HG02678 (cell line): ENCODE results near the gene CACNA1H.

ENCODE experiments used
- ATAC-seq: cut with Tn5 transposase; IDR thresholded peaks from one replicate; pipeline ENCODE4 v1.9.1; 2021; ENCODE audit warnings: mild to moderate bottlenecking, moderate library complexity; ENCODE audit not compliant: unreplicated experiment

Gene CACNA1H

DNA sequence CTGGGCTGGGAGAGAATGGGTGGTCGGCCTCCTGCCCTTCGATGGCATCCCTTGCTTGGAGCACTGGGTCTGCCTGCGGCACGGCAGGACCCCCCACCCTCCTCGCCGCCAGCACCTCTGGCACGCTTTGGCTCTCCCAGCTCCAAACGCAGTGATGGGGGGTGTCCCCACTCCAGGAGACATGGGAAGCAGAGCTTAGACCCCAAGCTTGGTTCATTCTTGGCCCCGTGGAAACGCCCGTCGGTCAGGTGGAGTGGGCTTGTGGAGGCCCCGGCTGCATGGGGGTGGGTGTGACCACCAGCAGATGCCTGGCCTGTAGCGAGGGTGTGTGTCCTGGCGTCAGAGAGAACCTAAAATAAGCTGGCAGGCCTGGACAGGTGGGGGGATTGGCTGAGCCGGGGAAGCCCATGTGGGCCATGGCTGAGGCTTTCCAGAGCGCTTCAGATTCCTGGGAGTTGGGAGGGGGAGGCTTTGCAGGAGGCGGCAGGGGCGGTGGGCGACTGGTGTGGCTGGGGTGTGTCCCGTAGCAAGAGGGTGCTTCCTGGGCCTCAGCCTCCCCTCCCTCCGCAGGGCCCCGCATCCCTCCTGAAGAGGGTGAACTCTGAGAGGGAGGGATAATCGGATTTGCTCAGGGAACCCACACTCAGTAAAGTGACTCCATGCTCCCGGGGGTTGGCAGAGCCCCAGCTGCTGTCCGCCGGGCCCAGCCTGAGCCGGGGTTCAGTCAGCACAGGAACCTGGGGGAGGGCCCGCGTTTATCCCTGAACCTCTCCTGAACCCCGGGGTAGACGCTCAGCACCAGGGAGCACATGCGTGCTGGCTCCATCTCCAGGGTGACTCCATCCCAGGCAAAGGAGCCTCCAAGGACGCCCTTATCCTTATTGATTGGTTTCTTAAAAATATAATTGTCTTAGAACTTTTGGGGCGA is 3.4 kb downstream of the CACNA1H start:
- ATAC-seq, result no peak

DNA sequence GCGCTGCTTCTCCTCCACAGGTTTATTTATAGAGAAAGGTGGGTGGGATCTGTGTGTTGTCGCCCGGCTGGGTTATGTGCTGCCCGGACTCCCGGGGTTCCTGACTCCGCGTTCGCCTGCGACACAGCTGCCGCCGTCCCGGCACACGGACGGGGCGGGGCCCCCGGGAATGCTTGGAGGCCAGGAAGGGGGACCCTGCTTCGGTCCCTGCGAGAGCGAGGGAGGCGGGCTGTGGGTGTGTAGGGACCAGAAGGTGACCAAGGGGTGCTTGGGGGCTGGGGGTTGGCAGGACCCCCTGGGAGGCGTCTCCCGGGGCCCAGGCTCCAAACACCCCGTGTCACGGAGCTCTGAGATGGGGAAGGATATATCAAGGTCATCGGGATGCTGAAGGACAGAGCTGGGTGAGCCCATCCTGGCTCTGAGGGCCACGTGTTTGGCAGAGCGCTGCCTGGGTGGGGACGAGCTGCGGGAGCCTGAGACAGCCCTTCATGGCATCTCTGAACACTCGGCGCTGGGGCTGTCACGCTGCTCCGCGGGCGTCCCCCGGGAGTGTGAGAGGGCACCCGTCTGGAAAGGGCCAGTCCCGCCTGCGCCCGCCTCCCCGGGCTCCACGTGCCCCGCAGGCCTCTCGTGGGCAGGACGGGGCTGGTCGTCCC is 4.2 kb downstream of the CACNA1H start:
- no peak for ATAC-seq

DNA sequence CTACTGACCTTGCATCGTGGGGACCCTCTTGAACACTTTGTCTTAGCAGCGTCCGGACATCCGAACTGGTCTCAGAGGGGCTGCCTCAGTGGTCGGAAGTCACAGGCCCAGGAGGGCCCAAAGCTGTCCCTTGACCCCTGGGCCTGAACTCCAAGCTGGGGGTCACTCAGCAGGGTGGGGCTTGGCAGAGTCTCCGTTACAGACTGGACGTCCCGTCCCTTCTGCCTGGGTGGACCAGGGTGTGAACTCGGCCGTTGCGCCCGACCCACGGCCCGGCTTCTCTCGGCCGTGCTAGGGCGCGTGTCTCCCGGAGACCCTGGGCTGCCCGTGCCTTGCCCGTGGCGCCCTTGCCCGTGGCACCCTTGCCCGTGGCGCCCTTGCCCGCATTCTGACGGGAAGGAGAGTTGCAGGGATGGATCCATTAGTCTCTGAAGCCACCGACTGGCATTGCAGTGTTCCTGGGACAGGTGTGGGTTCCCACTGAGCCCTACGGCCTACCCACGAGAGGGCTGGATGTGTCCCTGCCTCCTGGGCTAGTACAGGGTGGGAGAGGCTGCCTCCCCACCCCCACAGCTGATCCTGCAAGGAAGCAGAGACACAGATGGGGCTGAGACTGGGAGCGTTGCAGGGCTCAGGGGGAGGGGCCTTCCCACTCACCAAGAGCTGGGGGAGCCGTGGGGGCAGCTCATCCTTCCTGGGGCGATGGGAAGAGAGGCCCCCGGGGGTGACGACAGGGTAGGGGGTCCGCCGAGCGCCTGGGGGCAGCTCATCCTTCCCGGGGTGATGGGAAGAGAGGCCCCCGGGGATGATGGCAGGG is 4.9 kb downstream of the CACNA1H start:
- ATAC-seq, result no peak

DNA sequence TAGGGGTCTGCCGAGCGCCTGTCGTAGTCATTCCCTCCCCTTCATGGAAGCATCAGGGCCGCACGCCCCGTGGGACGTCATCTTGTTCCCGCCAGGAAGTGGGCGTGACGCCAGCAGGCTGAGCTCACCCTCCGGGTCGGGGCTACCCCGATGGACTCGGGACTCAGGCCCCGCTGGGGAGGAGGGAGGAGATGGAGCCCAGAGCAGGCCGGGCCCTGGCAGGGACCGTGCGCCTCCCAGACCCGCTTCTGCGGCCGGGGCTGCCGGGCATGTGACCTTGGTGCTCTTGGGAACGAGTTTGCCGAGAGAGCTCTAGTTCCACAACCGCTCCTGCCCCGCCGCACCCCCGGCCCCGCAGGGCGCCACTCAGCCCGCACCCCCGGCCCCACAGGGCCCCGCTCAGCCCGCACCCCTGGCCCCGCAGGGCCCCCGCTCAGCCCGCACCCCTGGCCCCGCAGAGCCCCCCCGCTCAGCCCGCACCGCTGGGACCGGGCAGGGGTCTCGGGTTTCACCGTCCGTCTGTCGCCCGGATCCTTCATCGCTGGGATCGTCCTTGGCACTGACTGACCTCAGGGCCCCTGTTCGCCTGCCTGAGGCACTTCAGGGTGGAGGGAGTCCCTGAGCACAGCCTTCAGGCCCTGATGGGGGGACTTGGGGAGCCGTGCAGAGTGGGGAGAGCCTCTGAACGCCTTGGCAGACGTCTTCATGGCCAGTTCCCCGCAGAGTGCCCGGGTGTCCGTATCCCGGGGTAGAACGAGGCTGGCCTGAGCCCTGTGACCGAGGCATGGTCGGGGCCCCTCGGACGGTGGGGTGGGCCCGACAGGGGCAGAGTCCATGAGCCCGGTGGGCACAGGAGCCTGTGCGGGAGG is 5.8 kb downstream of the CACNA1H start:
- ATAC-seq, result no peak

DNA sequence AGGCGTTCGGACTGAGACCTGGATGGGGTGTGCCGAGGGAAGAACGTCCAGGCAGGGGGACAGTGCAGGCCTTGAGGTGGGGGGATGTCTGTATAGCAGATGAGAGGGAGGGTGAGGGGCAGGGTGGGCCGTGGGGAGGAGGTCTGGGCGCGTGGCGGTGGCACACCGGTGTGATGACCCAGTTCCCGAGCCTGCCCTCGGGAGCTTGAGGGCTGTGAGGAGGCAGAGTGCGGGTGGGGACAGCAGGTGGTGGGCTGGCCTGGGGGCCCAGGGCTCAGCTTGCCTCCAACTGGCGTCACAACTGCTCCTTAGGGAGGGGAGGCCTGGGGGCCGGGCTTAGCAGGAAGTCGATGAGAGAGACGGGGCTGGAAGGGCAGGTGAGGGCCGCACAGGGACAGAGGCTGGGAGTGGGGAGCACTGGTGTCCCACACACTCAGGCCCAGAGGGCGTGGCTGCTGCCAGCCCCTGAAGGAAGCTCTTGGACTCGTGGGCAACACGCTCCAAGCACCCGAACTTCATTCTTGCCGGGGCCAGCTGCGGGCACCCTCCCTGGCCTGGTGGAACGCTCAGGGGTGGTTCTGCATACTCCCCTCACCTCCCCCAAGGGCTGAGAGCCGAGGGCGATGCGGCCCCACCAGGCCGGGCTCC is 6.5 kb downstream of the CACNA1H start:
- ATAC-seq, result no peak

DNA sequence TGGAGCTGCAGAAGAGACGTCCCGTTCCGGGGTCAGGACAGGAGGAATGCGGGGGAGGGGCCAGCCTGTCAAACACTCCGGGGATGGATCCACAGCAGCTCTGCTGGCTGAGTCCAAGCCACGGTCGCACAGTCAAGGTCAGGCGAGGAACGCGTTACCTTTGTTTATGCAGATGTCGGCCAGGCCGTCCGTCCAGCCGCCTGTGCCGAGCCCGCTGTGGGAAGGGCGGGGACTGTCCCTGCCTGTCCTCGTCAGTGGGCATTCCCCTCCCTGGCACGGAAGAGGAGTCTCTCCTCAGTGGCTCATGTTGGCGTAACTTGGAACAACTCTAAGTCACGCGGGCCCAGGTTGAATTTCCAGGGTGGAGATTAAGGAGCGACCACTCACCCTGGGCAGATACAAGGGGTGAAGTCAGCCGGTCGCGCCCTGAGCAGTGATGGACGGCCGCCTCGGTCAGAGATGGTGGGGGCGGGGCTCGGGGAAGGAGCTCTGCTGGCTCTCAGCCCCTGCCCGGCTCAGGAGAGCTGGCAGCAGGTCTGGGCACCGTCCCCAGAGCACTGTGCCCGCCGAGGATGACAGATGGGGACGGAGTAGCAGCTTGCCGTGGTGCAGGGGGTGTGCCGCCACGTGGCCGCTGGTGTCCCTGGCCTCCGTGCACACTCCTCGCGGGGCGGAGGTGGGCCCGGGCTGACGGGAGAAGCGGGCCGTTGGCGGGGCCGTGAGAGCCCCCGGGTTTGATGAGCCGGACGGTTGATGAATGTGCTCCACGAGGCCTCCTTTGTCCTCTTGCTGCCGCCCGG is 7.3 kb downstream of the CACNA1H start:
- ATAC-seq, result no peak

DNA sequence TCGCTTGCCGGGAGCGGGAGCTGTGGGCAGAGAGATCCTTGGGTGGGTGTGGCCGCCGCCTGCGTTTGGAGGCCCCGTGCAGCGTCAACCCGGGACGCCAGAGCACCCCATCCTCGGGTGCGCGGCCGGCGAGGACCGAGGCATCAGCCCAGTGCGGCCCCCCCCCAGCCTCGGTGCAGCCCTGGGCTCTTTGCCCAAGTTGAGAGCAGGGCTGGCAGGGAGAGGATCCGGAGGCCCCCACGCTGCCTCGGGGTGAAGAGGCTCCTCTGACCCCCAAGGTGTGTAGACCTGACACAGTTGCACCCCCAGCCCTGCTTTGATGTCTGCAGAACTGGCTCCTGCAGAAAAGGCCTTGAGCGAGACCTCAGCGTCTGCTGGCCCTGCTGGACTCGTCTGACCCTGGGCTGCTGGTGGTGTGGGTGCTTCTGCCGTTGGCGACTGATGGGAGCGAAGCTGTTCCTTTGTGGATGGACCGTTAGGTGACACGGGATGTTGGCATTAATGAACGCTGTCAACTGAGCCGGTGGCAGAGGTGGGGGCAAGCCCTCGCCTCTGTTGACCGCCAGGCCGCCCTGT is 8.0 kb downstream of the CACNA1H start:
- ATAC-seq, result no peak

DNA sequence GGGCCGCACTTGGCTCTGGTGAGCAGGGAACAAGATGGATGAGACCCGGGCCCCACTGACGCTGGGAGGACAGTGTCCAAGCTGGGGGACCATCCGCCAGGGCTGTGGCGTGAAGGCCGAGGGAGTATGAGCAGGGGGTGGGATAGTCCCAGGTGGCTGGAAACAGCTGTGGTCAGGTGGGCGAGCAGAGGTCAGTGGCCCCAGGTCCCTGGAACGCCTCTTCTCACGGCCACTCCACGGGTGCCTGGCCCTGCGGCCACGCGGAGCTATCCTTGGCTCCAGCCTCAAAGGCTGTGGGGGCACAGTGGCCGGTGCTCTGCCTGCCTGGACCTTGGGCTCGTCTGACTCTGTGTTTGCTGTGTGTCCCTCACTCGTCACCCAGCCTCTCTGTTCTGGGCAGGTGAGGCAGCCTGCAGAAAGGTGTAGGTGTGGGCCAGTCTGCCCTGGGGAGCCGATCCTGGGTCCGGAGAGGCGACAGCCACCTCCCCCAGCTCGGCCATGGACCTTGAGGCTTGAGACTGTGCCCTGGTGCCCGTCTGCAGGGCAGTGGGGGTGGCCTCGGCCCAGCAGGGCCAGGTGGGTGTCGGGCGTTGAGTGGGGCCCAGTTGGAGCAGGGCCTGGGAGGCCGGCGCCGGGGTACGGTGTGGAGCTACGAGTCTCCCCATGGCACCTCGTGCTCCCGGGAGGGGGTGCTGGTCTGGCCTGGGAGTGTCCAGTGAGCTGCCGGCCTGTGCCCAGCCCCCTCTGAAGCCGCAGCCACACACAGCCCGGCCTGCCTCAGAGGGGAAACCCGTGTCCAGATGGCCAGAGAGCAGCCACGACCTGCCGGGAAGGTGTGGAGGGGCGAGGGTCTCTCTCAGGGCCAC is 10.0 kb downstream of the CACNA1H start:
- ATAC-seq, result no peak

DNA sequence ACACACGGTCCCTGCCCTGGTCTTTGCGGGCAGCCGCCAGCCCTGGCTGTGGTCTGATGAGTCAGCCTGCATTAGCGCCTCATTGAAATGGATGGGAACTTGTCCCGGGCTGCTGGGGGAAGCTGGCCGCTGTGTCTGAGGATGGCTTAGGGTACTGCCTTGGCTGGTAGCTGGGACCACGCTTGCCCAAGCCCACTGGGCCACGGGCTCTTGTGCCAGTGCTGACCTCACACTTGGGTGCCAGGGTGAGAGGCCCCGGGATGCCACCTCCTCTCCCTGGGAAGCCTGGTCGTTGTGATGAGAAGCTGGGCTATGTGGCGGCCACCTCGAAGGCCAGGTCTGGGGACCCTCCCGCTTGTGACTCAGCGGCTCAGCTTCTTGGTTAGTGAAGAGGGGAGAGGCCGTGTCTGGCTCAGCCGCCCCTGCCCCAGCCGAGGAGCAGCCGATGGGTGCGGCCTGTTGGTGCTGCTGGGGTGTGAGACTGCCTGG is 10.7 kb downstream of the CACNA1H start:
- no peak for ATAC-seq

DNA sequence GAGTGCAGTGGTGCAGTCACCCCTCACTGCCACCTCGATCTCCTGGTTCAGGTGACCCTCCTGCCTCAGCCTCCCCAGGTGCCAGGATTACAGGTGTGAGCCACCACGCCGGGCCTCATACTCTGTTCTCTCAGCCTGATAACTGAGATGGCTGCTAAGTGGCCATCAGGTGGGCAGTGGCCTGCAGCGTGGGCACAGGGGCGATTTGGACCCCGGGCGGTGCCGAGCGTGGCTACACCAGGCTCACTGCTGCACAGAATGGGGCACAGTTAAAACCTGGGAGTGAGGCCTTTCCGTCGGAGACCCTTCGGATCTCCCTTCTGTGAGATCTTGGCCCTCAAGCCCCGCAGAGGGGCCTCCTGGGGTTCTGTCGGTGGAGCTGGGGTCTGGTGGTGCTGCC is 11.5 kb downstream of the CACNA1H start:
- no peak for ATAC-seq

DNA sequence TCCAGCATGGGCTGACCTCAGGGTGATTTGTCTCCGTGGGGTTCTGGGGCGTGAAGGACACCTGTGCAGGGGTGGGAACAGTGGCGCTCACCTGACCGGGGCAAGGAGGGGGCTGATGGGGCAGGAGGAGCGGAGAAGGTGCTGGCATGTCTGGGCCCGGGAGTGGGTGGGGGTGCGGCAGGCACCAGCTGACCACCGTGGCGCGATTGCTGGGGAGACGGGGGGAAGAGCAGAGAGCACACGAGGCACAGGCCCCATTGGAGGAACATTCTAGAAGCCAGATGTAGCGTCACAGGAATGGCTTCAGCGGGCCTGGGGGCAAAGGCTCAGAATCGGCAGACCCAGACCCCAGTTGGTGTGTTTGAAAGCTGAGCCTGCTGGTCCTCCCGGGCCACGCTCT is 12.1 kb downstream of the CACNA1H start:
- no peak for ATAC-seq

DNA sequence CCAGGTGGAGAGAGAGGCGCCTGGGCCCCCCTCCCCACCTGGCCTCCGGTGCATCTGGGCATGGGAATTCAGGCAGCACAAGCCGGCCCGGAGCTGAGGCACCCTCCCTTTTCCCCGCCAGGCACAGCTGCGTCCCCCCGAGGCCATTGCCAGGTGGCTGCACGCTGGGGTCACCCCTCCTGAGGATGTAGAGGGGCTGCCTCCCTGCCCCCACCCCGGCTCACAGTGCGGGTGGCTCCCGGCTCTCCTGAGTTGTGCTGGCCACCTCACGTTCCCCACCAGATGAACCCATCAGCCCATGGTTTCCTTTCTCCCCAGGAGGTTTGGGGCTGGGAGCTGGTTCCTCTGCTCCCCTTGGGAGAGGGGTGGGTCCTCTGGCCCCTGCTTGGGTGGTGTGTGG is 12.6 kb downstream of the CACNA1H start:
- no peak for ATAC-seq

DNA sequence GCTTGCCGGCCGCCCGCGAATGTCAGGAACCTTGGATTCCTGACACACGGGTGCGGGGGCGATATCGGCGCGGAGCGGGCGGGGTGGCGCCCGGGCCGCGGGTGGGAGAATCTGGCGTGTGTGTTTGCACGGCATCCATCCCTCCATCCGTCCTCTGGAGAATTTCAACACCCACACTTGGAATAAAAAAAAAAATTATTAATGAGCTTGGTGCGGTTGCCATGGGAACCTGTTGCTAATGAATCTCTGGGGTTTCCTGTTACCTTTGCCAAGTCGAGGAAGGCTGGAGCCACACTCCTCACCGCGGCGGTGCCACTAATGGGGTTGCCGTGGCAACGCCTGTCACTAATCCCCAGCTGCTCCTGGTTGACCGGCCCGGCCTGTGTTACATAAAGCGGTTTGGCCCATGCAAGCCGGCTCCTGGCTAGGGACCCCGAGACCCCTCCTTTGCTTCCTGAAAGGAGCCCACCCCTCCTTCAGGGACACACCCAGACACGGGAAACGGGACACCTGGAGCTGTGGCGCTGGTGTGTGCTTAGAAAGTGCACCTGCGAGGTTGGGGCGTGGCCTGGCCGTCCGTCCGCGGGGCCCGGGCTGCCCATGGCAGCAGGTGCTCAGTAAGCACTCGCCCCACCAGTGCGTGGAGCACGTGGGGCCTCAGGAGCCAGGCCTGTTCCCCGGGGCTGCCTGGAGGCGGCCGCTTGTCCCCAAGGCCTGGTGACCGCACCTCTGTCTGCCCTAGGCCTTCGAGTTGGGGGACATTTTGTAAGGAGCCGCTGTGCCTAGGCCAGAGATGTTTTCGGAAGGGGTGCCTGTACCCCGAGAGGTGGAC is 14.6 kb downstream of the CACNA1H start:
- no peak for ATAC-seq

DNA sequence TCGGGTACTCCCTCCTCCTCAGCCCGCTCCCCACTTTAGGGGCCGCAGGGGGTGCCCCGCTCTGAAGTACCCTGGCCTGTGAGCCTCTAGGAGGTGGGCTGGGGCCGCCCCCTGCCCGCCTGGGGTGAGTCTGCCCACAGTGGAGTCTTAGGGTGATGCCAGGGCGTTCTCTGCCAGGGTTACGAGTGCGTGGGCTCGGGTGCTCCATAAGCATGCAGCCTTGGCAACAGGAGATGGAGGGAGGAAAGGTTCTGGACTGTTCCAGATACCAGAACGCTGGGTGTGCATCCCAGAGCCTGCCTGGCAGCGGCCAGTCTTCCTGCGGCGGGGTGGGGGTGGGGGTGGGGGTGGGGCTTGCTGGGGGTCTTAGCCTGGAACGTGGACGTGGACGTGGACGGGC is 15.9 kb downstream of the CACNA1H start:
- ATAC-seq, result no peak

DNA sequence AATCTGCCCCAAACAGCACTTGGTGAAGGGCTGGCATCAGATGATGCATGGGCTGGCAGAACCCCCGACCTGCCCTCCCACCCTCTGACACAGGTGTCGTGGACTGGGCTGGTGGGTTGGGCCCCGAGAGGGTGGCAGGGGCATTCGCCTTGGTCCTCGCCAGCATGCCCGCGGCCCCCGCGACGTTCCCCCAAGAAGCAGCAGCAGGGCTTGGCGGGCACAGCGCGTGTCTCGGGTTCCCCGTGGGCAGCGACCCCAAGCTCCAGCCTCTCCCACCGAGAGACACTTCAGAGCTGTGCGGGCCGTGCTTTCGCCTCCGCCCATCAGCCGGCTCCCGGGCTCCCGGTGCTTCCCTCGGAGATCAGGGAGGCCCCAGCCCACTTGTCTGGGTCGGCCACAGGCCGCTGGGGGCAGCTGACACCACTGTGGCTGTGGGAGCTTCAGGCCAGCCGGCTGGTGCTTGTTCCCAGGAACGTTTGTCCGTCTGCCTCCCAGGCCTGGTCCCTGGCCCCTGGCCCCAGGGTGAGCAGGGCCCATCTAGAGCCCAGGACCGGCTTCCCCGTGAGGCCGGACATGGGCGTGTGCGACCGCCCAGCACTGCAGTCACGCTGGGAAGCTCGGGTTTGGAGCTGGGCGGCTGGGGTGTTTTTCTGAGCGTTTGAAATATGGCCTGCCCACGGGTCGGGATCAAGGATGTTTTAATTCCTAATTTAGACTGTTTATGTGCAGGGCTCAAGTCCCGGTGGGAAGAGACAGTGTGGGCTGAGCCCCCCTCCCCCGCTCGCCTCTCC is 16.6 kb downstream of the CACNA1H start:
- no peak for ATAC-seq

DNA sequence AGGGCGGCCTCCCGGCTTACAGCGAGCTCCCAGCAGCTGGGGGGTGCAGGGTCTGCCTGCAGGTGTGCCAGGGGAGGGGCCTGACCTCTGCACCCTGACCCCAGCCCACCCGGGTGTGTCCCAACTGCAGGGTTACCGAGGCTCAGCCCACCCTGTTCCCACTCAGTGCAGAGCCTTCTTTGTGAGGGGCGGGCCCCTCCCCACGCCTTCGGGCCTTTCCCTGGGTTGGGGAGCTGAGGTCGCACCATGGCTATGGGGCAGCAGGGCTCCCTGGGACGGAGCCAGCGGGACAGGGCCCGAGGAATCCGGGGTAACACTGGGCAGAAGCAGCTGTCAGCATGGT is 17.1 kb downstream of the CACNA1H start:
- no peak for ATAC-seq
